H9 (cell line): Measurements from ENCODE around the gene ZNF205. TPM values are rescaled to one million over a fixed set of nuclear protein-coding genes. Genes with fewer than 3 reads are reported as not detected.

ENCODE experiments used
- DNase-seq: peaks from one replicate; pipeline ENCODE4 v3.0.0-alpha.2; 2017
- H2AFZ ChIP-seq: one replicate; pipeline ENCODE4 v1.6.1; 2013; ENCODE audit warnings: mild to moderate bottlenecking, low read length, control low read depth, moderate library complexity
- H2AK5ac ChIP-seq: 2 replicates; pipeline ENCODE4 v1.6.1; 2013; ENCODE audit warnings: low read length, control low read depth, mixed read lengths; ENCODE audit not compliant: insufficient read length
- H2BK120ac ChIP-seq: one replicate; pipeline ENCODE4 v1.6.1; 2013; ENCODE audit warnings: low read depth, mild to moderate bottlenecking, low read length, control low read depth, inconsistent platforms; ENCODE audit not compliant: poor library complexity, severe bottlenecking
- H2BK12ac ChIP-seq: 2 replicates; pipeline ENCODE4 v1.6.1; 2013; ENCODE audit warnings: low read length, control low read depth, mixed read lengths, low read depth; ENCODE audit not compliant: insufficient read length
- H2BK15ac ChIP-seq: 2 replicates; pipeline ENCODE4 v1.6.1; 2013; ENCODE audit warnings: low read depth, low read length, control low read depth
- H2BK20ac ChIP-seq: one replicate; pipeline ENCODE4 v1.6.1; 2013; ENCODE audit warnings: low read depth, mild to moderate bottlenecking, low read length, control low read depth, inconsistent platforms; ENCODE audit not compliant: poor library complexity, severe bottlenecking
- H2BK5ac ChIP-seq: 2 replicates; pipeline ENCODE4 v1.6.1; 2013; ENCODE audit warnings: low read length, control low read depth, mixed read lengths; ENCODE audit not compliant: insufficient read length
- H3K14ac ChIP-seq: 2 replicates; pipeline ENCODE4 v1.6.1; 2013; ENCODE audit warnings: low read length, control low read depth; ENCODE audit not compliant: insufficient read depth
- H3K18ac ChIP-seq: 2 replicates; pipeline ENCODE4 v1.6.1; 2013; ENCODE audit warnings: low read depth, mild to moderate bottlenecking, mixed read lengths, low read length, control low read depth; ENCODE audit not compliant: insufficient read length
- H3K23ac ChIP-seq: 2 replicates; pipeline ENCODE4 v1.6.1; 2013; ENCODE audit warnings: low read length, control low read depth, mixed read lengths, low read depth; ENCODE audit not compliant: insufficient read length
- H3K23me2 ChIP-seq: 2 replicates; pipeline ENCODE4 v1.6.1; 2013; ENCODE audit warnings: low read depth, mild to moderate bottlenecking, mixed read lengths, low read length, control low read depth; ENCODE audit not compliant: insufficient read length, poor library complexity, severe bottlenecking
- H3K27ac ChIP-seq: 2 replicates; pipeline ENCODE4 v1.5.1; 2013; ENCODE audit warnings: low read length, control low read depth, mixed read lengths, low read depth; ENCODE audit not compliant: insufficient read length
- H3K27me3 ChIP-seq: 2 replicates; pipeline ENCODE4 v1.6.1; 2013; ENCODE audit warnings: low read length, control low read depth, inconsistent platforms; ENCODE audit not compliant: insufficient read depth
- H3K4ac ChIP-seq: 2 replicates; pipeline ENCODE4 v1.6.1; 2013; ENCODE audit warnings: low read depth, mild to moderate bottlenecking, control low read depth, inconsistent platforms, low read length, moderate library complexity
- H3K4me1 ChIP-seq: 2 replicates; pipeline ENCODE4 v1.6.1; 2013; ENCODE audit warnings: low read length, control low read depth, inconsistent platforms; ENCODE audit not compliant: insufficient read depth
- H3K4me2 ChIP-seq: 2 replicates; pipeline ENCODE4 v1.6.1; 2013; ENCODE audit warnings: low read length, control low read depth, mixed read lengths; ENCODE audit not compliant: insufficient read length, insufficient read depth
- H3K56ac ChIP-seq: 2 replicates; pipeline ENCODE4 v1.6.1; 2013; ENCODE audit warnings: low read depth, mild to moderate bottlenecking, mixed read lengths, low read length, control low read depth; ENCODE audit not compliant: insufficient read length
- H3K79me1 ChIP-seq: 2 replicates; pipeline ENCODE4 v1.6.1; 2013; ENCODE audit warnings: low read depth, mild to moderate bottlenecking, moderate library complexity, low read length, control low read depth, inconsistent platforms; ENCODE audit not compliant: insufficient read depth, poor library complexity, severe bottlenecking
- H3K79me2 ChIP-seq: 2 replicates; pipeline ENCODE4 v1.6.1; 2013; ENCODE audit warnings: low read length, control low read depth, inconsistent platforms; ENCODE audit not compliant: insufficient read depth
- H3K9ac ChIP-seq: 2 replicates; pipeline ENCODE4 v1.6.1; 2013; ENCODE audit warnings: low read length, control low read depth, mixed read lengths; ENCODE audit not compliant: insufficient read length; ENCODE audit errors: extremely low read depth
- H3K9me3 ChIP-seq: one replicate; pipeline ENCODE4 v1.6.1; 2013; ENCODE audit warnings: low read depth, low read length, inconsistent platforms; ENCODE audit not compliant: control insufficient read depth
- H3T11ph ChIP-seq: one replicate; pipeline ENCODE4 v1.6.1; 2013; ENCODE audit warnings: mild to moderate bottlenecking, low read length, control low read depth, inconsistent platforms
- H4K20me1 ChIP-seq: one replicate; pipeline ENCODE4 v1.6.1; 2013; ENCODE audit not compliant: control insufficient read depth, insufficient read length, insufficient read depth
- H4K5ac ChIP-seq: 2 replicates; pipeline ENCODE4 v1.6.1; 2013; ENCODE audit warnings: low read depth, mild to moderate bottlenecking, mixed read lengths, low read length, control low read depth; ENCODE audit not compliant: insufficient read length
- H4K8ac ChIP-seq: replicated peaks from 2 replicates; pipeline ENCODE4 v1.6.1; 2013; ENCODE audit warnings: low read length, control low read depth, mixed read lengths, low read depth; ENCODE audit not compliant: insufficient read length
- H4K91ac ChIP-seq: 2 replicates; pipeline ENCODE4 v1.6.1; 2013; ENCODE audit warnings: low read depth, mild to moderate bottlenecking, moderate library complexity, mixed read lengths, low read length, control low read depth; ENCODE audit not compliant: insufficient read length
- H3K27ac Mint-ChIP-seq, 3 experiments: 2 replicates in 2 of 3; 3 replicates in 1 of 3; pipeline ENCODE4 v1.8.0; 2020 to 2021; ENCODE audit warnings: mixed read lengths in 3 of 3, mild to moderate bottlenecking in 1 of 3, moderate library complexity in 1 of 3
- H3K27me3 Mint-ChIP-seq: 2 replicates; pipeline ENCODE4 v1.8.0; 2021; ENCODE audit warnings: low read depth, mild to moderate bottlenecking, moderate library complexity, mixed read lengths
- H3K36me3 Mint-ChIP-seq, 3 experiments: 2 replicates in 2 of 3; 3 replicates in 1 of 3; pipeline ENCODE4 v1.8.0; 2020 to 2021; ENCODE audit warnings: low read depth in 3 of 3, mixed read lengths in 3 of 3; ENCODE audit not compliant: insufficient read depth in 1 of 3
- H3K4me1 Mint-ChIP-seq, 2 experiments: 2 replicates each; pipeline ENCODE4 v1.8.0; 2020; ENCODE audit warnings: mixed read lengths in 2 of 2
- H3K4me3 Mint-ChIP-seq, 2 experiments: 2 replicates in 1 of 2; 3 replicates in 1 of 2; pipeline ENCODE4 v1.8.0; 2020 to 2021; ENCODE audit warnings: mild to moderate bottlenecking in 2 of 2, mixed read lengths in 2 of 2, moderate library complexity in 1 of 2
- H3K9me3 Mint-ChIP-seq, 2 experiments: 2 replicates in 1 of 2; 3 replicates in 1 of 2; pipeline ENCODE4 v1.8.0; 2020; ENCODE audit warnings: mild to moderate bottlenecking in 2 of 2, mixed read lengths in 2 of 2, moderate library complexity in 1 of 2
- CTCF ChIP-seq: fragments of 200-600 bp; sonication (generic); conservative IDR thresholded peaks from 3 replicates; pipeline ENCODE4 v1.8.0; 2021; ENCODE audit warnings: antibody characterized with exemption, mild to moderate bottlenecking
- WGBS: extraction: QIAGEN DNeasy Blood & Tissue Kit; methylation state at CpG from one replicate; pipeline ENCODE4 v1.1.7; 2013; ENCODE audit warnings: missing lambda C conversion rate, low lambda C conversion rate, mixed read lengths; ENCODE audit not compliant: insufficient read length; ENCODE audit errors: extremely low coverage; 5-methylcytosine and 5-hydroxymethylcytosine counted together
- total RNA-seq: library from RNA; stranded (reverse); gene quantifications from 2 replicates; pipeline ENCODE4 v1.2.1, GENCODE V29; 2021

The ZNF205 gene
- total RNA-seq, 1 experiment from 2014 or later, result 16.8 TPM

GRCh38 chr16:3085868-3086595 lies 26.4 kb upstream of the ZNF205 start:
- Histone ChIP-seq H3K23ac (no peak overlapping the region), H3K27me3 (no peaks in the 10 kb centered on the region), H3K56ac (no peak overlapping the region), H2AFZ (no peak overlapping the region), H2AK5ac (no peak overlapping the region), H3K18ac (no peak overlapping the region), H3K14ac (no peak overlapping the region), H3K9ac (no peak overlapping the region), H3K9me3 (no peaks in the 10 kb centered on the region), H2BK15ac (no peak overlapping the region), H3T11ph (no peak overlapping the region), H4K20me1 (no peaks in the 10 kb centered on the region), H3K4ac (no peak overlapping the region), H2BK20ac (no peak overlapping the region), H2BK120ac (no peak overlapping the region), H3K23me2 (no peaks in the 10 kb centered on the region), H3K4me1 (no peaks in the 10 kb centered on the region), H2BK5ac (no peak overlapping the region), H4K91ac (no peak overlapping the region), H3K4me2 (no peak overlapping the region), H4K8ac (no peak overlapping the region), H2BK12ac (no peak overlapping the region), H3K79me2 (no peaks in the 10 kb centered on the region), H3K79me1 (no peaks in the 10 kb centered on the region), H4K5ac (no peak overlapping the region), H3K27ac (no peak overlapping the region)
- peaks cover 10 to 17% of the 10 kb centered on the region in 2 experiments for H3K4me1 Mint-ChIP-seq
- H3K27ac Mint-ChIP-seq, result peak overlapping the region in 1 of 3 experiments; percentile 70; a peak in 1 of 7 replicates
- H3K36me3 Mint-ChIP-seq, result peaks cover 20 to 57% (median 23%) of the 10 kb centered on the region in 3 experiments; a peak in 6 of 7 replicates
- no peak for TF ChIP-seq CTCF
- no peaks in the 10 kb centered on the region for H3K9me3 Mint-ChIP-seq
- WGBS, result no CpG with 5 or more reads among the region's 17 CpGs
- no peaks in the 10 kb centered on the region; the same call in 1 of the 2 replicates for H3K27me3 Mint-ChIP-seq
- DNase-seq, result no peak
- H3K4me3 Mint-ChIP-seq, result no peak overlapping the region
